ENCODE measurements around the gene TTC28.
"Not testable (repeated sequence)": the region's sequence is repeated elsewhere in the genome, so short reads cannot be mapped to it uniquely, and the experiment has no call there.

Gene TTC28

GRCh38 chr22:28481725-28482124, 197.9 kb downstream of the TTC28 start:
- DNase-seq (ENCODE audit: low spot score): no peak

- DNase-seq (ENCODE audit: low spot score): no peak
Measured at GRCh38 chr22:28480000-28480715, 199.5 kb downstream of the TTC28 start.

- DNase-seq (ENCODE audit: low spot score): no peak
Measured at GRCh38 chr22:28478564-28478963, 201.1 kb downstream of the TTC28 start.

DNA sequence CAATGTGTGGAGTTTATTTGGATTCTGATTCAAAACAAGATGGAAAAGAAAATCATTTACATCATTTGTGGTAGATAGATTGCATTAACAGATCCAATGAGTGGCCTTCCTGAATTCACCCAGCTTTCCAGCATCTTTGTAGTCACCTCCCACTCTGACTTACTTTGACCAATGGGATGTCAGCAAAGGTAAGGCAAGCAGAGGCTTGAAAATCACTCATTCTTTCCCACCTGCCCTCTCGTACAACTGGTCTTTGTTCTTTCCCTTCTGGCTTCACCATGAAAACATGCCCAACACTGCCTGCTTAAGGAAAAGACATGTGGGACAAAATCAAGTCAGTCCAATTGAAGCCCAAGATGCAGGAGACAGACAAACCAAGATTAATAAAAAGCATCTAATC, 202.1 kb downstream of the TTC28 start:
- no peak for DNase-seq (ENCODE audit: low spot score)

DNA sequence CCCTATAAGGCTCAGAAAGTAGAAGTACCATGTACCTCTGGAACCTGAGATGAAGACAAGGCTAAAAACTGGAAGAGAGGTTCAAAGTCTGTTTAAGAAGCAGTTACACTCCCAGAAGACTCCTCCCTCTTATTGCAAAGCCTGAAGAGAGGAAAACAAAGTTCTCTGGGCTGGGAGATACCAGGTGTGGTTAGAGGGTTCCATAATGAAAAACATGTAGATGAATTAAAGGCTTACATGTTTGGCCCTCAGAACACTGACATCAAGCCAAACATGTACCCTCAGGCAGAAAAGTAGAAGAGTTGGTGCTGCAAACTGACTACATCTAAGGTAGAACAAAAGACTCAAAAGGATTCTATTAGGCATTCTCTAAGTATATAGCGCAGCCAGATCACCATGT, 205.3 kb downstream of the TTC28 start:
- DNase-seq (ENCODE audit: low spot score): no peak

DNA sequence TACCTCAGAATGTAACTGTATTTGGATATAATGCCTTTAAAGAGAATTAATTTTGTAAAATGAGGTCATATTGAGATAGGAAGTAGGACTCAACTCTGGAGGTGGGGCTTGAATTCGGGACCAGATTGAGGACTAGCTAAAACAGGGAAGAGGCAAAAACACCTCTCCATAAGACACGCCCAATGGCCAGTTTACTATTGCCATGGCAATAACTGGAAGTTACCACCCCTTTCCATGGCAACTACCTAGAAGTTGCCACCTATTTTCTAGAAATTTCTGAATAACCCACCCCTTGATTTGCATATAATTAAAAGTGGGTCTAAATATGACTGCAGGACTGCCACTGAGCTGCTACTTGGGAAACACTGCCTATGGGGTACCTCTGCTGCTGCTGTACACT, 206.4 kb downstream of the TTC28 start:
- DNase-seq (ENCODE audit: low spot score): no peak

- DNase-seq (ENCODE audit: low spot score): not testable (repeated sequence)
Measured at GRCh38 chr22:28467055-28467454, 212.6 kb downstream of the TTC28 start.

GRCh38 chr22:28466399-28466798, 213.2 kb downstream of the TTC28 start:
- DNase-seq (ENCODE audit: low spot score): no peak

DNA sequence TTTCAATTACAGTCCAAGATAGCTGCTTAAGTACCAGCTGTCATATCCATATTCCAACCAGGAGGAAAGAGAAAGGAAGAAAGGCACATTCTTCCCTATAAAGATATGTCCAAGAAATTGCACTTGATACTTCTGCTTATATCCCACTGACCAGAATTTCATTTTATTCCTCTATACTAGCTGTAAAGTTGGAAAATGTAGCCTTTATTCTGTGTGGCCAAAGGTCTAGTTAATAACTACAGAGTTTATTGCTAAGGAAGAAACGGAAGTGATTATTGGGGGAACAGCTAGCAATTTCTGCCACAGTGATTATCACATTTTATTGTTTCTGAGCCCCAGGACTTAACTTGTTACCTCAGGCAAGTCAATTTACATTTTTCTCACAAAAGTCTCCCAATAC, 213.8 kb downstream of the TTC28 start:
- DNase-seq (ENCODE audit: low spot score): no peak

DNA sequence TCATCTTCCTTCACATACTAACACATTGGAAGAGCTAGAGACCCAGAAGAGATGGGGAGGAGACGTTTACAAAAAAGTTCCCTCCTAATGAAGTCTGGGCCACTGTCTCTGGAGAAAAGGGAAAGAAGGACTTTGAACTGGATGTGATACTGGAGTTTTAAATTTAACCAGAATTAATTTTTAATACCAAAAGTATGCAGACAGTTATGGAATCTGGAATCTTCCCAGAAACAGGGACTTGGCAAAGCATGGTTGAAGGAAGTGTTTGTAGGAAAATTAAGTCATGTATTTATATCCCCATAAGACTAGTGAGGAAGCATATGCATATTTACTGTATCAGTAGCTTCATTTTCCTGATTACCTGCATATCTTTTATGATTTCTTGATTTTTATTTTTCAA, 215.5 kb downstream of the TTC28 start:
- no peak for DNase-seq (ENCODE audit: low spot score)

- not testable (repeated sequence) for DNase-seq (ENCODE audit: low spot score)
Measured at GRCh38 chr22:28463408-28463807, 216.2 kb downstream of the TTC28 start.

DNA sequence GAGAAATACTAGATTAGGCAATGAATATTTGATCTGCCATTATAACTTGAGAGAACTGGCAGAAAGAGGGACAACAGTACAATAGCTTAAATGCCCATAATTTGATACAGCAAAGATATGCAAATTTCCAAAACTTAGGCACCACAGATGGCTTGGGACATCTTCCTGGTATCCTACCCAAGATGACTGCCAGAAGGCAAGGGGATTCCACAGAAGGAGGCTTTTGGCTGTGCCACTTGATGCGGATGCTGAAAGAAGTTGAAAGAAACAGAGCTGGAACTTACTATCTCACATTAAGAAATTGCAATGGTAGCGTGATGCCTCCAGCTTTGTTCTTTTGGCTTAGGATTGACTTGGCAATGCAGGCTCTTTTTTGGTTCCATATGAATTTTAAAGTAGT, 216.7 kb downstream of the TTC28 start:
- no peak for DNase-seq (ENCODE audit: low spot score)

- no peak for DNase-seq (ENCODE audit: low spot score)
Measured at GRCh38 chr22:28462041-28462440, 217.6 kb downstream of the TTC28 start.

- DNase-seq (ENCODE audit: low spot score): no peak
Measured at GRCh38 chr22:28454431-28455064, 225.1 kb downstream of the TTC28 start.

DNA sequence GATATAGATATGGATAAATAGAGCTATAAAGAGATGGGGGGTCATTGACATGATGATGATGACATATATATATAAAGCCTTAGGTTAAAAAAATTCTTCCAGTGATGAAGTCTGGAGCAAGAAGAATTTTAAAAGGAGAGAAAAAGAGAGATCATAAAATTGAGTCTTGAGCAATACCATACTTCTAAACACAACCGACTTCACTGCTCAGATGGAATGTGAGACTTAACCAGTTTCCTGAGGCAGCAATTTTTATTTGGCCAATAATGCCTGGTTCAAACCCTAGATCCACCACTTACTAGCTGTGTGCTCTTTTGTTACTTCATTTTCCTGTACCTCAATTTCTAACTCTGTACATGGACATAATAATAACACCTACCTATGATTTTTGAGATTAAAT, 229.5 kb downstream of the TTC28 start:
- DNase-seq (ENCODE audit: low spot score): no peak

GRCh38 chr22:28449041-28449440, 230.6 kb downstream of the TTC28 start:
- DNase-seq (ENCODE audit: low spot score): no peak

DNA sequence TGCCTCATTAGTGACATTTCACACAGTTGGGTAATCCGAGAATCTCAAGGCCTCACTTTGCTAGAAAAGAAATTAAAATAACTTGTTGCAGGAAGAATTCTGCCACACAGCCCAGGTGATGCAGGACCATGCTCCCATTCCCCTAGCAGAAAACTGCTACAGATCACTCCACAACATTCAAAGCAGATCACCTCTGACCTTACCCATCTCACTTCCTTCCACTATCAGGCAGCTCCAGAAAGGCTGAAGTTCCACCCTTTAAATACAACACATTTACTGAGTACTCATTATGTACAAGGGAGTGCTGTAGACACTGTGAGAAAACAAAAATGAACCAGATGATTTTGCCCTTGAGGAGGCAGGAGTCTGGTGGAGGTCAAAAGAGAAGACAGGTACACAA, 231.0 kb downstream of the TTC28 start:
- no peak for DNase-seq (ENCODE audit: low spot score)

DNA sequence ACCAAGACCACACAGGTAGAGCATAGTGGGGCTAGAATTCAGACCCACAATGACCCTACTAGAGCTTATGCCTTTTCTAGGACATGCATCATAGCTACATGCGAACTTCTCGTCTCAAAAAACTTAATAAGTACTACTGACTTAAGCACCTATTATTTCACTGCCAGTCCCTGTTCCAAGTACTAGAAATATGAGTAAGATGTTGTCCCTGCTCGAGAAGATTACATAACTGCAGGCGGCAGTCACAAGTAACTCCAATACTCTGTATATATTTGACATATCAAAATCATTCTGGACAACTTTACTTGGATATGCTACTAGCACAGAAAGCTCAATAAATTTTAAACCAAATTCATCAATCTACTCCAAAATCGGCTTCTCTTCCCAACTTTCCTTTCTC, 235.0 kb downstream of the TTC28 start:
- DNase-seq (ENCODE audit: low spot score): no peak

- DNase-seq (ENCODE audit: low spot score): peak; percentile 92
Measured at GRCh38 chr22:28443526-28443876, 236.1 kb downstream of the TTC28 start.

DNA sequence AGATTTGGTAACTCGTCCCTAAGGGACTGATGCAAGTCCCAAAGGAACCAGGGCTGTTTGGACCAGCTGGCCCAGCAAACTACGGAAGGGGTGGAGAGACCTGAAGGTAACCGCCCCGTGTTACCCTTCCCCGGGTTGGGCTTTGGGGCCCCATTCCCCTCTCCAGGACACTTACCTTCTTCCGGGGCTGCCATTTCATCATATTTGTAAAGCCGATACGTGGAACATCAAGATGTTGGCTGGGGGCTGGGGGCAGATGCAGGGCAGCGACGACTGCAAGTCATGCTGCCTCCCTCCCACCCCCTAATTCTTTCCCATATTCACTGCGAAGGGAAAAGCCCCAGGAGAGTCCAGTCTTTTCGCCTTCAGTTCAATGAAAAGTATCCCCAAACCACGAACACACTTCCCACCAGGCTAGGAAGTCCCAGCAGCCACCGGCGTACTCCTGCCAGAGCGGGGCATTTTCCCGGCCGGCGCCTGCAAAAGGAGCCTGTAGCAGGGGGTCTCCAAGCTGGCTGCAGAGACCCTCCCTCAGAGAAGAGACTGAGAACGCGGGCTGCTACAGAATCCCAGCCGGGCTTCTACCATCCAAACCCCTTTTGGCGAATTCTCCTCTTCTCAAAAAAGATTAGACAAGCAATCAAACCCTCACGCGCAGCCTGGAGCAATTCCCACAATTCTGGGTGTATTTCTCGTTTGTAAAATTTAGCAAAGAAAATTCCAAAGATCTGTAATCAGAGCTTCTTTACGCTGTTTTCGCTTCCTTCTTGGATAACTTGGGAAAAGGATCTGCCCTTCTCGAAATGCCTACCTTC, 236.7 kb downstream of the TTC28 start:
- DNase-seq (ENCODE audit: low spot score): peak; percentile 24

GRCh38 chr22:28442264-28442710, 237.4 kb downstream of the TTC28 start:
- DNase-seq (ENCODE audit: low spot score): peak; percentile 83

GRCh38 chr22:28441720-28442263, 237.8 kb downstream of the TTC28 start:
- DNase-seq (ENCODE audit: low spot score): peak; percentile 27
